HUES64 (cell line): Measurements from ENCODE around the gene PPFIBP1.
"Not testable (repeated sequence)": the region's sequence is repeated elsewhere in the genome, so short reads cannot be mapped to it uniquely, and the experiment has no call there.

Experiments
- H3K27ac ChIP-seq: 2 replicates; pipeline ENCODE4 v1.7.0; 2013; ENCODE audit warnings: low read depth, low read length, inconsistent platforms
- H3K27me3 ChIP-seq: 2 replicates; pipeline ENCODE4 v1.6.1; 2013; ENCODE audit warnings: mild to moderate bottlenecking, low read length; ENCODE audit not compliant: insufficient read depth
- H3K36me3 ChIP-seq: 2 replicates; pipeline ENCODE4 v1.6.1; 2013; ENCODE audit warnings: mild to moderate bottlenecking, low read length; ENCODE audit not compliant: insufficient read depth
- H3K4me1 ChIP-seq: 2 replicates; pipeline ENCODE4 v1.6.1; 2013; ENCODE audit warnings: mild to moderate bottlenecking, low read length, moderate library complexity; ENCODE audit not compliant: insufficient read depth
- H3K4me3 ChIP-seq: 2 replicates; pipeline ENCODE4 v1.5.1; 2013; ENCODE audit warnings: mild to moderate bottlenecking, low read length, moderate library complexity
- H3K9ac ChIP-seq: 2 replicates; pipeline ENCODE4 v1.6.1; 2013; ENCODE audit warnings: mild to moderate bottlenecking, low read depth, low read length
- H3K9me3 ChIP-seq: 2 replicates; pipeline ENCODE4 v1.6.1; 2013; ENCODE audit warnings: low read depth, low read length; ENCODE audit not compliant: insufficient read depth
- WGBS: fragments of 150-250, 120-280 bp; methylation state at CpG from one replicate; pipeline ENCODE4 v1.1.7; 2013; ENCODE audit warnings: missing lambda C conversion rate; 5-methylcytosine and 5-hydroxymethylcytosine counted together

Gene PPFIBP1

GRCh38 chr12:27646149-27646548, 122.1 kb downstream of the PPFIBP1 start:
- H3K27ac ChIP-seq: no peak overlapping the region
- H3K9ac ChIP-seq: no peak overlapping the region
- no peaks in the 10 kb centered on the region for H3K9me3 ChIP-seq
- H3K36me3 ChIP-seq: peaks cover 7% of the 10 kb centered on the region; the same call in 1 of the 2 replicates
- no peaks in the 10 kb centered on the region for H3K27me3 ChIP-seq
- H3K4me1 ChIP-seq: no peaks in the 10 kb centered on the region
- H3K4me3 ChIP-seq: no peak overlapping the region
- WGBS: 80% methylated on average over 1 of the region's 2 CpGs

- Histone ChIP-seq H3K9me3 (no peaks in the 10 kb centered on the region), H3K9ac (no peak overlapping the region), H3K27ac (no peak overlapping the region), H3K4me1 (no peaks in the 10 kb centered on the region), H3K4me3 (no peak overlapping the region), H3K27me3 (no peaks in the 10 kb centered on the region), H3K36me3 (peaks cover 7% of the 10 kb centered on the region; the same call in 1 of the 2 replicates)
- 71% methylated on average over 1 of the region's 1 CpG for WGBS
These were observed 126.0 kb downstream of the PPFIBP1 start for GRCh38 chr12:27650011-27650410.

- H3K4me3 ChIP-seq: no peak overlapping the region
- no peak overlapping the region for H3K9ac ChIP-seq
- H3K27me3 ChIP-seq: no peaks in the 10 kb centered on the region
- peaks cover 7% of the 10 kb centered on the region; the same call in 1 of the 2 replicates for H3K36me3 ChIP-seq
- no peaks in the 10 kb centered on the region for H3K9me3 ChIP-seq
- H3K4me1 ChIP-seq: no peaks in the 10 kb centered on the region
- 85% methylated on average over 1 of the region's 1 CpG for WGBS
- H3K27ac ChIP-seq: no peak overlapping the region
These were observed 127.2 kb downstream of the PPFIBP1 start for GRCh38 chr12:27651201-27651600.

GRCh38 chr12:27652174-27652763, 128.3 kb downstream of the PPFIBP1 start:
- WGBS: no CpG with 5 or more reads among the region's 1 CpG
- no peak overlapping the region for H3K4me3 ChIP-seq
- no peak overlapping the region for H3K27ac ChIP-seq
- H3K9ac ChIP-seq: no peak overlapping the region
- peaks cover 13% of the 10 kb centered on the region; the same call in 1 of the 2 replicates for H3K36me3 ChIP-seq
- H3K27me3 ChIP-seq: no peaks in the 10 kb centered on the region
- H3K9me3 ChIP-seq: no peaks in the 10 kb centered on the region
- H3K4me1 ChIP-seq: no peaks in the 10 kb centered on the region

- H3K27me3 ChIP-seq: no peaks in the 10 kb centered on the region
These were observed 129.7 kb downstream of the PPFIBP1 start for GRCh38 chr12:27653661-27654060.

GRCh38 chr12:27655476-27655875, 131.5 kb downstream of the PPFIBP1 start:
- H3K9ac ChIP-seq, H3K27me3 ChIP-seq, H3K27ac ChIP-seq, H3K9me3 ChIP-seq, H3K4me3 ChIP-seq, H3K4me1 ChIP-seq: not testable (repeated sequence)
- peaks cover 17% of the 10 kb centered on the region; the same call in 1 of the 2 replicates for H3K36me3 ChIP-seq
- 92% methylated on average over 3 of the region's 3 CpGs for WGBS

More at GRCh38 chr12:27653661-27654060, 129.7 kb downstream of the PPFIBP1 start:
- Histone ChIP-seq H3K4me3 (no peak overlapping the region), H3K27ac (no peak overlapping the region), H3K9ac (no peak overlapping the region), H3K4me1 (no peaks in the 10 kb centered on the region), H3K9me3 (no peaks in the 10 kb centered on the region), H3K36me3 (peaks cover 17% of the 10 kb centered on the region; the same call in 1 of the 2 replicates)

- Histone ChIP-seq H3K27ac (no peak overlapping the region), H3K9ac (no peak overlapping the region), H3K4me3 (no peak overlapping the region), H3K36me3 (peaks cover 24% of the 10 kb centered on the region; the same call in 1 of the 2 replicates), H3K9me3 (no peaks in the 10 kb centered on the region), H3K27me3 (no peaks in the 10 kb centered on the region), H3K4me1 (no peaks in the 10 kb centered on the region)
- 97% methylated on average over 3 of the region's 4 CpGs for WGBS
These were observed 133.3 kb downstream of the PPFIBP1 start for GRCh38 chr12:27657296-27657695.

GRCh38 chr12:27665704-27666103, 141.7 kb downstream of the PPFIBP1 start:
- no peak overlapping the region for H3K27ac ChIP-seq
- WGBS: 100% methylated on average over 3 of the region's 3 CpGs

GRCh38 chr12:27666510-27666909, 142.5 kb downstream of the PPFIBP1 start:
- H3K9me3 ChIP-seq: no peaks in the 10 kb centered on the region
- H3K4me1 ChIP-seq: no peaks in the 10 kb centered on the region
- H3K36me3 ChIP-seq: peaks cover 30% of the 10 kb centered on the region
- H3K27ac ChIP-seq: no peak overlapping the region
- WGBS: 46% methylated on average over 2 of the region's 3 CpGs
- H3K9ac ChIP-seq: no peak overlapping the region
- H3K27me3 ChIP-seq: no peaks in the 10 kb centered on the region
- no peak overlapping the region for H3K4me3 ChIP-seq

More at GRCh38 chr12:27665704-27666103, 141.7 kb downstream of the PPFIBP1 start:
- Histone ChIP-seq H3K9ac (no peak overlapping the region), H3K4me1 (no peaks in the 10 kb centered on the region), H3K9me3 (no peaks in the 10 kb centered on the region), H3K27me3 (no peaks in the 10 kb centered on the region), H3K4me3 (no peak overlapping the region), H3K36me3 (peaks cover 38% of the 10 kb centered on the region)

- Histone ChIP-seq H3K9ac (no peak overlapping the region), H3K27me3 (no peaks in the 10 kb centered on the region)
- WGBS: 97% methylated on average over 6 of the region's 6 CpGs
These were observed 143.5 kb downstream of the PPFIBP1 start for GRCh38 chr12:27667540-27667939.

GRCh38 chr12:27672051-27672450, 148.0 kb downstream of the PPFIBP1 start:
- no peak overlapping the region for H3K4me3 ChIP-seq
- H3K4me1 ChIP-seq: no peaks in the 10 kb centered on the region
- no peaks in the 10 kb centered on the region for H3K27me3 ChIP-seq
- no peak overlapping the region for H3K27ac ChIP-seq
- peaks cover 22% of the 10 kb centered on the region for H3K36me3 ChIP-seq
- H3K9ac ChIP-seq: no peak overlapping the region
- WGBS: 92% methylated on average over 3 of the region's 4 CpGs
- no peaks in the 10 kb centered on the region for H3K9me3 ChIP-seq

More at GRCh38 chr12:27667540-27667939, 143.5 kb downstream of the PPFIBP1 start:
- no peak overlapping the region for H3K4me3 ChIP-seq
- no peak overlapping the region for H3K27ac ChIP-seq
- peaks cover 29% of the 10 kb centered on the region for H3K36me3 ChIP-seq
- no peaks in the 10 kb centered on the region for H3K4me1 ChIP-seq
- H3K9me3 ChIP-seq: no peaks in the 10 kb centered on the region

- H3K36me3 ChIP-seq: peaks cover 16% of the 10 kb centered on the region
- H3K9ac ChIP-seq: no peak overlapping the region
- WGBS: 95% methylated on average over 1 of the region's 1 CpG
- H3K27me3 ChIP-seq: no peaks in the 10 kb centered on the region
- H3K4me1 ChIP-seq: no peaks in the 10 kb centered on the region
- no peak overlapping the region for H3K27ac ChIP-seq
- H3K9me3 ChIP-seq: no peaks in the 10 kb centered on the region
- H3K4me3 ChIP-seq: no peak overlapping the region
These were observed 148.6 kb downstream of the PPFIBP1 start for GRCh38 chr12:27672643-27673042.
